Cardiac fibroblast (primary cell): ENCODE measurements around the gene CENPM.

ENCODE experiments used
- DNase-seq, 2 donors: peaks; one replicate each; pipeline versions ENCODE4 v3.0.0 to v3.0.0-alpha.2; 2010; ENCODE audit warnings: low read depth in 2 of 2
- H3K4me3 ChIP-seq, 2 donors: replicated peaks in 1 of 2; 1 replicate in 1 of 2; 2 replicates in 1 of 2; pipeline ENCODE4 v1.5.1; 2011; ENCODE audit warnings: low read depth in 2 of 2, low read length in 2 of 2, mild to moderate bottlenecking in 2 of 2, moderate library complexity in 1 of 2
- CTCF ChIP-seq: IDR thresholded peaks from one replicate; pipeline ENCODE4 v1.5.1; 2011; ENCODE audit warnings: low read depth, mild to moderate bottlenecking, low read length, inconsistent platforms

The CENPM gene

GRCh38 chr22:41898645-41899044 is 48.3 kb downstream of the CENPM start:
- no peak overlapping the region for H3K4me3 ChIP-seq
- DNase-seq: no peak
- no peak for TF ChIP-seq CTCF

DNA sequence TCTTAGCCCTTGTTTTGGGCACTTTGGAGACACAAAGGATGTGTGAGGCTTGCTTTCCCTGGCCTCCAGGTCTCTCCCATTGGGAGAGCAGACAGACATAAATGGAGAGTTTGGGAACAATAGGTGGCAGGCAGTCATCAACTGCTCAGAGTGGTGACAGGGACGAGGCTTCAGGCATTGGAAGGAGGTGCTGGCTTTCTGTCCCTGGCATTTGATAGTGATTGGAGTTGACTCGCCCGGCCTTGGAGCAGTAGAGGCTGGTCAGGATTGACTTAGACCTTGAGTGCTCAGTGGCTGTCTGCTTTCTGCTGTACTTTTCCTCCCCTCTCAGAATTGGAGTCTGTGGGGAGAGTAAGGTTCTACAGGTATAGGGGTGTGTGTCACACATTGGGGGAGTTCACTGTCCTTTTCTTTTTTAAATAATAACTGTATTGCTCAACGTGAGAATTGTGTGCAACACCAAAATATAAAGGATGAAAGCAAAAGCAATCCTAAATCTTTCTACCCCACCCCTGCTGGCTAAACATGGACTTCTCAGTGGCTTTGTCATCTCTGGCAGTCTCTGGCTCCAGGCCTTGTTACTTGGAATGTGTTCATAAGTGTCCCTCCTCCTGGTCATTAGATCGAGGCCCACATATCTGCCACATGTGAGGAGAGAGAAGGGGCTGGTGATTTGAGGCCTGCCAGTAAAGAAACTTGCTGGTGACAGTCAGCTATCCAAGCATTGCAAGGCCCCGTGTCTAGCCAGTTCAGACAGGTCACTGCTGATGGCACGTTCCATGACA is 53.2 kb downstream of the CENPM start:
- no peak for DNase-seq
- TF ChIP-seq CTCF: no peak
- H3K4me3 ChIP-seq: no peak overlapping the region

DNA sequence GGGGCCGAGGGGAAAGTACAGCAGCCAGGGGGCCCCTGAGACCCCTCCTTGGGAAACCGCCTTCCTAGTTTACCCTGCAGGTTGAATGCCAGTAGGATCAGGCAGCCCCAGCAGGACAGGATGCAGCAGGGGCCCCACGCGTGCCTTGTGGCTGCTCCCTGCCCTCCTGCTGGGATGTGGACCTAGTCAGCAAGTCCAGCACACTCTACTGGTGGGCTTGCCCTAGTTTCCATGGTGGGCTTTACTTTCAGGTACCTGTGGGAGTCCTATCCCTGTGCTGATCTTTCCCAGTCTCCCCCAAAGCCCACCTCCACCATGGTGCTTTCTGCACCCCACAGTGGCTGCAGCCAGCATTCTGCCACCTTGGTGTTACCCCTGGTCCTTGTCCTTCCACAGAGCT is 54.2 kb downstream of the CENPM start:
- no peak overlapping the region for H3K4me3 ChIP-seq
- TF ChIP-seq CTCF: no peak
- DNase-seq: no peak

DNA sequence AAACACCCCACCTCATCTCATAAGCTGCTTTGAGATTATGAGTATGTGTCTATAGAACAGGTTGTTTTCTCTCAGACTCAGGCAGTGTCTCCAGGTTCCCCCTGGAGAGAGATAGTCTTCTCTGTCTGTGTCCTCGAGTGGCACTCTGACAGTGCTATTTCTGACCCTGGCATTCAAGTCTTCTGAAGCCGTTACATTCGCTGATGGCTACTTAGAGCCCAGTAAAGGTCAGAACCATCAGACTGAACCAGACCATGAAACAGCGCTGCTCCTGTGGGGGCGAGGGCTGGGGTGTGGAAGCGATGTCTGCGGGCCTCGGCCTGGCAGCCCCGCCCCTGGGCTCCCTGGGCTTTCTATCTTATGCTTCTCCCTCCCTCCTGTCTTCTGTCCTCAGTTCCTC is 55.5 kb downstream of the CENPM start:
- DNase-seq: no peak
- no peak overlapping the region for H3K4me3 ChIP-seq
- no peak for TF ChIP-seq CTCF
